C4-2B (cell line): ENCODE data around the gene SNTG2.
"Not testable (repeated sequence)": the region's sequence is repeated elsewhere in the genome, so short reads cannot be mapped to it uniquely, and the experiment has no call there.

Experiments used
- H3K27ac ChIP-seq: fragments of 450-650 bp; 2 replicates; pipeline ENCODE4 v1.5.1; 2017
- ZFX ChIP-seq: fragments of 450-650 bp; IDR thresholded peaks from 2 replicates; pipeline ENCODE4 v1.6.1; 2017
- TF ChIP-seq, protein P1 (sequence below): fragments of 450-650 bp; conservative IDR thresholded peaks from 2 replicates; pipeline ENCODE4 v1.5.1; 2017; ENCODE audit warnings: mild to moderate bottlenecking

Gene SNTG2

DNA sequence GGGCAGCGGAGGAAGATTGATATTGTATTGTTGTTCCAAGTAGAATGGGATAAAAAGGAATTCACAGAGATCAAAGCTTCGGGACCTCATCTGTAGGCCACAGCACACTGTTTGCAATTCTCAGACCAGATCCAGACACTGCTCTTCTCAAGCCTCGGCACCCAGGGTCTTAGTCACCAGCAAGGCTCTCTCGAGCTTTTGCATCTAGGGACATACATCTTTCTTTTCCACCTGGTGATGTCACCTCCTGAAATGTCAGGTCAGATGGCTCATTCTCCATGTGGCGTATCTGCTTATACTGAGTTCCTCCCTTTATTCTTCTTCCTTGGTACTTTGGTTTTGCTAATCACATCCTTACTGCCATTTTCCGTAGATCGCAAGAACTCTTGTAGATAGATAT, 42.9 kb upstream of the SNTG2 start:
- no peak overlapping the region for H3K27ac ChIP-seq
- no peak for TF ChIP-seq ZFX
- TF ChIP-seq, protein P1, sequence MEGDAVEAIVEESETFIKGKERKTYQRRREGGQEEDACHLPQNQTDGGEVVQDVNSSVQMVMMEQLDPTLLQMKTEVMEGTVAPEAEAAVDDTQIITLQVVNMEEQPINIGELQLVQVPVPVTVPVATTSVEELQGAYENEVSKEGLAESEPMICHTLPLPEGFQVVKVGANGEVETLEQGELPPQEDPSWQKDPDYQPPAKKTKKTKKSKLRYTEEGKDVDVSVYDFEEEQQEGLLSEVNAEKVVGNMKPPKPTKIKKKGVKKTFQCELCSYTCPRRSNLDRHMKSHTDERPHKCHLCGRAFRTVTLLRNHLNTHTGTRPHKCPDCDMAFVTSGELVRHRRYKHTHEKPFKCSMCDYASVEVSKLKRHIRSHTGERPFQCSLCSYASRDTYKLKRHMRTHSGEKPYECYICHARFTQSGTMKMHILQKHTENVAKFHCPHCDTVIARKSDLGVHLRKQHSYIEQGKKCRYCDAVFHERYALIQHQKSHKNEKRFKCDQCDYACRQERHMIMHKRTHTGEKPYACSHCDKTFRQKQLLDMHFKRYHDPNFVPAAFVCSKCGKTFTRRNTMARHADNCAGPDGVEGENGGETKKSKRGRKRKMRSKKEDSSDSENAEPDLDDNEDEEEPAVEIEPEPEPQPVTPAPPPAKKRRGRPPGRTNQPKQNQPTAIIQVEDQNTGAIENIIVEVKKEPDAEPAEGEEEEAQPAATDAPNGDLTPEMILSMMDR: no peak

DNA sequence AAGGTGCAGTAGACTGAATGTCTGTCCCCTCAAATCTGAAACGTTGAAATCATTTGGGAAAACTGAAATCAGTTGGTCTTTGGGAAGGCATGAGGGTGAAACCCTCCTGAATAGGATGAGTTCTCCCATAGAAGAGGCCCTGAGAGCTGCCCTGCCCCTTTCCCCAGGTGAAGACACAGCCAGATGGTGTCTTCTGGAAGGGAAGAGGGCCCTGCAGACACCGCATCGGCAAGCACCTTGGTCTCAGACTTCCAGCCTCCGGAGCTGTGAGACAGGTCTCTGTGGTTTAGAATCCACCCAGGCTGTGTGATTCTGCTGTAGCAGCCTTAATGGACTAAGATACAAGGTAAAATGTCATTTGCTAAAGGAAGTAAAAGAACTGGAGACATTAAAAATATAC, 42.1 kb upstream of the SNTG2 start:
- H3K27ac ChIP-seq: no peak overlapping the region
- TF ChIP-seq, protein P1: no peak
- TF ChIP-seq ZFX: no peak

DNA sequence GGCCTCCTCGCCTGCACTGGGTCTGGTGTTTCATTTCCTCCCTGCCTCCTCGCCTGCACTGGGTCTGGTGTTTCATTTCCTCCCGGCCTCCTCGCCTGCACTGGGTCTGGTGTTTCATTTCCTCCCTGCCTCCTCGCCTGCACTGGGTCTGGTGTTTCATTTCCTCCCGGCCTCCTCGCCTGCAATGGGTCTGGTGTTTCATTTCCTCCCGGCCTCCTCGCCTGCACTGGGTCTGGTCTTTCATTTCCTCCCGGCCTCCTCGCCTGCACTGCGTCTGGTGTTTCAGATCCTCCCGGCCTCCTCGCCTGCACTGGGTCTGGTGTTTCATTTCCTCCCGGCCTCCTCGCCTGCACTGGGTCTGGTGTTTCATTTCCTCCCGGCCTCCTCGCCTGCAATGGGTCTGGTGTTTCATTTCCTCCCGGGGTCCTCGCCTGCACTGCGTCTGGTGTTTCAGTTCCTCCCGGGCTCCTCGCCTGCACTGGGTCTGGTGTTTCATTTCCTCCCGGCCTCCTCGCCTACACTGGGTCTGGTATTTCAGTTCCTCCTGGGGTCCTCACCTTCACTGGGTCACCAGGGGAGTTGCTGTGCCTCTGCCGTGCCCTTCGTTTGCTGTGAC, 40.8 kb upstream of the SNTG2 start:
- H3K27ac ChIP-seq: not testable (repeated sequence)

DNA sequence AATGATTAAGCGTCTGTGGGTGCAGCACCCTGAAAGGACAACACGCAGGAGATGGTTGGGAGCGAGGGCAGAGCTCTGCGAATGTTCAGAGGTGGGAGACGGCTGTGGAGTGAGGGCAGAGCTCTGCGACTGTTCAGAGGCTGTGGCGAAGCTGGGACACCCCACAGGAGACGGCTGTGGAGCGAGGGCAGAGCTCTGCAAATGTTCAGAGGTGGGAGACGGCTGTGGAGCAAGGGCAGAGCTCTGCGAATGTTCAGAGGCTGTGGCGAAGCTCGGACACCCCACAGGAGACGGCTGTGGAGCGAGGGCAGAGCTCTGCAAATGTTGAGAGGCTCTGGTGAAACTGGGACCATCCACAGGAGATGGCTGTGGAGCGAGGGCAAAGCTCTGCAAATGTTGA, 40.0 kb upstream of the SNTG2 start:
- H3K27ac ChIP-seq: no peak overlapping the region
- TF ChIP-seq, protein P1: no peak

DNA sequence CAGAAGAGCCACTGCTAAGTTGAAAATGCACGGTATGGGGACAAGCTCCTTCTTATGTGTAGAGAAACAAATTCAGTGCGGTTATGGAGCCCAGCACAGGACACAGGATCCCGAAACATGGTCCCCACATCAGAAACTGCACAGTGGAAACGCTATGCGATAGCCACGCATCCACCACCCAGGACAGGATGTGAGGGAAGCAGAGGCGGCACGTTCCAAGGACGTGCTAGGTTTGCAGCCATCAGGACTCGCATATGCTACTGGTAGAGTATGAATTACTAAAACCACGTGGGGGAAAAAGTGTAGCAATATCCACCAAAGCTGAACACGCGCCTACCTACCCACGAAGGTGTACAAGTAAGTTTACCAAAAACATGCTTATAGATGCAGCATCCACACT, 34.7 kb upstream of the SNTG2 start:
- no peak for TF ChIP-seq ZFX
- TF ChIP-seq, protein P1: no peak
- no peak overlapping the region for H3K27ac ChIP-seq

DNA sequence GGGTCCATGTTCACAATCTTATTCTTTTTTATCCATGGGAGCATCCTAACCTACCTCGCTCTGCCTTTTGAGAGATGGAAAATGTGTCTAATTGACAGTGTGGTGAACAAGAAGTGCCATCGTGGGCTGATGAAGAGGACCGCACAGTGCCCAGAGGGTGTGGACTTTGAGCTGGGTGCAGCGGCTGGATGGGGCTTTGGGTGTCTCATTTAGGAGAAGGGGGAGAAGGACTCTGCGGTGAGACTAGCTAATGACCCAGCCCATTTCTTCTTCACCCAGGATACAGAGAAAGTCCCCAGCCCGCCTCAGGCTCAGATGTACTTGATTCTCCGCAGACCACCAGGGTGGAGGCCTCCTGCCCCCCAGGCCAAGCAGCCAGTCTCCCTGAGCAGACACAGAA, 33.7 kb upstream of the SNTG2 start:
- TF ChIP-seq, protein P1: no peak
- no peak for TF ChIP-seq ZFX
- H3K27ac ChIP-seq: no peak overlapping the region

DNA sequence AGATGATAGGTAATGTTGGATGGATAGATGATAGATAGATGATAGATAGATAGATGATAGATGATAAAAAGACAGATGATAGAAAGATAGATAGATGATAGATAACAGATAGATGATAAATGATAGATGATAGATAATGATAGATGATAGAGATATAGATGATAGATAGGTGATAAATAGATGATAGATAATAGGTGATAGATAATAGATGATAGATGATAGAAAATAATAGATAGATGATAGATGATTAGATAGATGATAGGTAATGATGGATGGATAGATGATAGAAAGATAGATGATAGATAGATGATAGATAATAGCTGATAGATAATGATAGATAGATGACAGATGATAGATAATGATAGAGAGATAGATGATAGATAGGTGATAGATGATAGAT, 31.0 kb upstream of the SNTG2 start:
- TF ChIP-seq, protein P1: no peak
- no peak for TF ChIP-seq ZFX
- H3K27ac ChIP-seq: no peak overlapping the region

DNA sequence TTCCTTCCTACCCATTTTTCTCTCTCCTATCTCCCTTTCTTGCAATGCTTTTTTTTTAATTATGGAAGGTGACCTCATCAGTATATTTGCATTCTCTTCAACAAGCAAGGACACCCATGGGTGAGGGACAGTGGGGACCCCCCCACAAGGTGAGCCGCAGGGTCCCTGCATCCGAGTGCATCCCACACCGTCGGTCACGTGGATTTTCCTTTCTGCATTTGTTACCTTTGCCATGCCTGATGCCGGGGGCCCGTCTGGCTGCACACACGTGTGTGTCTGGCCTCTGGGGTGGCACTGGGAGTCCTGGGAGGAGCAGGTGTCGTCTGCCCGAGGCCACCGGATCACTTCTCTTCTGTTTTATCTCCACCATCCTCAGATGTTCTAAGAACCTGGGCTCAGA, 30.1 kb upstream of the SNTG2 start:
- TF ChIP-seq, protein P1: no peak
- no peak for TF ChIP-seq ZFX
- no peak overlapping the region for H3K27ac ChIP-seq
